ENCODE data around the gene NIPAL1. TPM values are rescaled to one million over a fixed set of nuclear protein-coding genes. Genes with fewer than 3 reads are reported as not detected.

Gene NIPAL1
- total RNA-seq, 2 donors from 2014 or later: 0.21 to 2.0 TPM

GRCh38 chr4:48012824-48013223, 3.7 kb upstream of the NIPAL1 start:
- Mint-ChIP-seq H3K27me3 (peaks cover 14 to 44% of the 10 kb centered on the region in 2 donors), H3K4me1 (ENCODE audit: low read depth in 2 of 2) (peaks cover 0 to 6% of the 10 kb centered on the region in 2 donors), H3K36me3 (no peaks in the 10 kb centered on the region), H3K9me3 (no peaks in the 10 kb centered on the region), H3K27ac (no peak overlapping the region), H3K4me3 (no peak overlapping the region)
- ATAC-seq (no peak), DNase-seq (ENCODE audit: low spot score) (no peak)

GRCh38 chr4:48015216-48015615, 1.4 kb upstream of the NIPAL1 start:
- no peaks in the 10 kb centered on the region for H3K36me3 Mint-ChIP-seq
- peaks cover 0 to 6% of the 10 kb centered on the region in 2 donors for H3K4me1 Mint-ChIP-seq (ENCODE audit: low read depth in 2 of 2)
- no peak overlapping the region for H3K27ac Mint-ChIP-seq
- no peak for ATAC-seq
- DNase-seq (ENCODE audit: low spot score): no peak
- no peak overlapping the region for H3K4me3 Mint-ChIP-seq
- H3K27me3 Mint-ChIP-seq: peaks cover 24 to 44% of the 10 kb centered on the region in 2 donors
- H3K9me3 Mint-ChIP-seq: no peaks in the 10 kb centered on the region

- H3K4me1 Mint-ChIP-seq (ENCODE audit: low read depth in 2 of 2): peaks cover 0 to 6% of the 10 kb centered on the region in 2 donors
- peaks cover 22 to 40% of the 10 kb centered on the region in 2 donors for H3K27me3 Mint-ChIP-seq
- H3K4me3 Mint-ChIP-seq: peak overlapping the region; percentile 69
- no peaks in the 10 kb centered on the region for H3K36me3 Mint-ChIP-seq
- H3K9me3 Mint-ChIP-seq: no peaks in the 10 kb centered on the region
- DNase-seq (ENCODE audit: low spot score) (no peak), ATAC-seq (no peak)
- no peak overlapping the region for H3K27ac Mint-ChIP-seq
These were observed 894 bp upstream of the NIPAL1 start for GRCh38 chr4:48015678-48016077.

- DNase-seq (ENCODE audit: low spot score) (no peak), ATAC-seq (no peak)
- Mint-ChIP-seq H3K36me3 (no peaks in the 10 kb centered on the region), H3K4me3 (peak overlapping the region; percentile 69), H3K9me3 (no peaks in the 10 kb centered on the region), H3K4me1 (ENCODE audit: low read depth in 2 of 2) (peaks cover 2 to 6% of the 10 kb centered on the region in 2 donors), H3K27me3 (peaks cover 23 to 36% of the 10 kb centered on the region in 2 donors), H3K27ac (no peak overlapping the region)
These were observed 568 bp downstream of the NIPAL1 start for GRCh38 chr4:48017108-48017571.

- no peak overlapping the region for H3K4me3 Mint-ChIP-seq
- H3K9me3 Mint-ChIP-seq: no peaks in the 10 kb centered on the region
- no peaks in the 10 kb centered on the region for H3K36me3 Mint-ChIP-seq
- peaks cover 2 to 6% of the 10 kb centered on the region in 2 donors for H3K4me1 Mint-ChIP-seq (ENCODE audit: low read depth in 2 of 2)
- ATAC-seq (no peak), DNase-seq (ENCODE audit: low spot score) (no peak)
- peaks cover 21 to 29% of the 10 kb centered on the region in 2 donors for H3K27me3 Mint-ChIP-seq
- H3K27ac Mint-ChIP-seq: no peak overlapping the region
These were observed 1.5 kb downstream of the NIPAL1 start for GRCh38 chr4:48018112-48018511.

- Mint-ChIP-seq H3K4me3 (no peak overlapping the region), H3K4me1 (ENCODE audit: low read depth in 2 of 2) (peaks cover 1 to 2% of the 10 kb centered on the region in 2 donors), H3K27ac (no peak overlapping the region), H3K9me3 (no peaks in the 10 kb centered on the region), H3K27me3 (peaks cover 24 to 26% of the 10 kb centered on the region in 2 donors), H3K36me3 (no peaks in the 10 kb centered on the region)
- no peak for ATAC-seq
- DNase-seq (ENCODE audit: low spot score): no peak
These were observed 4.5 kb downstream of the NIPAL1 start for GRCh38 chr4:48021100-48021499.

- H3K4me1 Mint-ChIP-seq (ENCODE audit: low read depth in 2 of 2): peaks cover 0 to 2% of the 10 kb centered on the region in 2 donors
- peaks cover 24 to 26% of the 10 kb centered on the region in 2 donors for H3K27me3 Mint-ChIP-seq
- no peaks in the 10 kb centered on the region for H3K9me3 Mint-ChIP-seq
- no peak for DNase-seq (ENCODE audit: low spot score)
- no peaks in the 10 kb centered on the region for H3K36me3 Mint-ChIP-seq
- no peak overlapping the region for H3K27ac Mint-ChIP-seq
- no peak overlapping the region for H3K4me3 Mint-ChIP-seq
- ATAC-seq: no peak
These were observed 5.7 kb downstream of the NIPAL1 start for GRCh38 chr4:48022192-48022799.

GRCh38 chr4:48024522-48024921, 8.0 kb downstream of the NIPAL1 start:
- H3K27me3 Mint-ChIP-seq: peaks cover 30 to 31% of the 10 kb centered on the region in 2 donors
- H3K36me3 Mint-ChIP-seq: no peaks in the 10 kb centered on the region
- ATAC-seq (no peak), DNase-seq (ENCODE audit: low spot score) (no peak)
- no peaks in the 10 kb centered on the region for H3K9me3 Mint-ChIP-seq
- no peak overlapping the region for H3K4me3 Mint-ChIP-seq
- H3K4me1 Mint-ChIP-seq (ENCODE audit: low read depth in 2 of 2): peaks cover 0 to 8% of the 10 kb centered on the region in 2 donors
- H3K27ac Mint-ChIP-seq: no peak overlapping the region

- Mint-ChIP-seq H3K36me3 (no peaks in the 10 kb centered on the region), H3K4me1 (ENCODE audit: low read depth in 2 of 2) (peaks cover 0 to 8% of the 10 kb centered on the region in 2 donors), H3K27me3 (peaks cover 28 to 31% of the 10 kb centered on the region in 2 donors), H3K9me3 (no peaks in the 10 kb centered on the region), H3K27ac (no peak overlapping the region), H3K4me3 (no peak overlapping the region)
- DNase-seq (ENCODE audit: low spot score) (no peak), ATAC-seq (no peak)
These were observed 8.4 kb downstream of the NIPAL1 start for GRCh38 chr4:48025005-48025404.

GRCh38 chr4:48027653-48028052, 11.1 kb downstream of the NIPAL1 start:
- peaks cover 0 to 6% of the 10 kb centered on the region in 2 donors for H3K4me1 Mint-ChIP-seq (ENCODE audit: low read depth in 2 of 2)

GRCh38 chr4:48028696-48029095, 12.1 kb downstream of the NIPAL1 start:
- Mint-ChIP-seq H3K4me1 (ENCODE audit: low read depth in 2 of 2) (peaks cover 2 to 7% of the 10 kb centered on the region in 2 donors), H3K36me3 (no peaks in the 10 kb centered on the region), H3K27me3 (peaks cover 21 to 27% of the 10 kb centered on the region in 2 donors), H3K9me3 (no peaks in the 10 kb centered on the region), H3K27ac (no peak overlapping the region), H3K4me3 (no peak overlapping the region)
- ATAC-seq (no peak), DNase-seq (ENCODE audit: low spot score) (no peak)

More at GRCh38 chr4:48027653-48028052, 11.1 kb downstream of the NIPAL1 start:
- Mint-ChIP-seq H3K27me3 (peaks cover 21 to 24% of the 10 kb centered on the region in 2 donors), H3K36me3 (no peaks in the 10 kb centered on the region), H3K27ac (no peak overlapping the region), H3K9me3 (no peaks in the 10 kb centered on the region), H3K4me3 (no peak overlapping the region)
- DNase-seq (ENCODE audit: low spot score): no peak
- ATAC-seq: no peak

- H3K9me3 Mint-ChIP-seq: no peaks in the 10 kb centered on the region
- DNase-seq (ENCODE audit: low spot score) (no peak), ATAC-seq (no peak)
- H3K27ac Mint-ChIP-seq: no peak overlapping the region
- H3K27me3 Mint-ChIP-seq: peaks cover 16 to 20% of the 10 kb centered on the region in 2 donors
- H3K4me3 Mint-ChIP-seq: no peak overlapping the region
- H3K4me1 Mint-ChIP-seq (ENCODE audit: low read depth in 2 of 2): peaks cover 6 to 10% of the 10 kb centered on the region in 2 donors
- no peaks in the 10 kb centered on the region for H3K36me3 Mint-ChIP-seq
These were observed 13.9 kb downstream of the NIPAL1 start for GRCh38 chr4:48030470-48030869.

GRCh38 chr4:48031802-48032525, 15.4 kb downstream of the NIPAL1 start:
- Mint-ChIP-seq H3K4me3 (no peak overlapping the region), H3K9me3 (no peaks in the 10 kb centered on the region), H3K4me1 (ENCODE audit: low read depth in 2 of 2) (peaks cover 6 to 10% of the 10 kb centered on the region in 2 donors), H3K27me3 (peaks cover 18 to 23% of the 10 kb centered on the region in 2 donors), H3K36me3 (no peaks in the 10 kb centered on the region), H3K27ac (no peak overlapping the region)
- ATAC-seq (no peak), DNase-seq (ENCODE audit: low spot score) (no peak)

- DNase-seq (ENCODE audit: low spot score) (no peak), ATAC-seq (no peak)
- Mint-ChIP-seq H3K27me3 (peaks cover 21 to 24% of the 10 kb centered on the region in 2 donors), H3K4me3 (no peak overlapping the region), H3K36me3 (no peaks in the 10 kb centered on the region), H3K4me1 (ENCODE audit: low read depth in 2 of 2) (peaks cover 6 to 10% of the 10 kb centered on the region in 2 donors), H3K9me3 (no peaks in the 10 kb centered on the region), H3K27ac (no peak overlapping the region)
These were observed 16.1 kb downstream of the NIPAL1 start for GRCh38 chr4:48032721-48033120.

Data from natural killer cell treated with Interleukin-12 subunit alpha and Interleukin-12 subunit beta and Interleukin-15 and Interleukin-18, amount 100 ng/mL, for 72 hours (primary cell).